GM21737 (cell line): ENCODE measurements around the gene CHFR.
"Not testable (repeated sequence)": the region's sequence is repeated elsewhere in the genome, so short reads cannot be mapped to it uniquely, and the experiment has no call there.

Source experiments
- ATAC-seq: cut with Tn5 transposase; IDR thresholded peaks from one replicate; pipeline ENCODE4 v1.9.1; 2021; ENCODE audit warnings: mild to moderate bottlenecking, moderate library complexity; ENCODE audit not compliant: unreplicated experiment

Gene CHFR, protein sequence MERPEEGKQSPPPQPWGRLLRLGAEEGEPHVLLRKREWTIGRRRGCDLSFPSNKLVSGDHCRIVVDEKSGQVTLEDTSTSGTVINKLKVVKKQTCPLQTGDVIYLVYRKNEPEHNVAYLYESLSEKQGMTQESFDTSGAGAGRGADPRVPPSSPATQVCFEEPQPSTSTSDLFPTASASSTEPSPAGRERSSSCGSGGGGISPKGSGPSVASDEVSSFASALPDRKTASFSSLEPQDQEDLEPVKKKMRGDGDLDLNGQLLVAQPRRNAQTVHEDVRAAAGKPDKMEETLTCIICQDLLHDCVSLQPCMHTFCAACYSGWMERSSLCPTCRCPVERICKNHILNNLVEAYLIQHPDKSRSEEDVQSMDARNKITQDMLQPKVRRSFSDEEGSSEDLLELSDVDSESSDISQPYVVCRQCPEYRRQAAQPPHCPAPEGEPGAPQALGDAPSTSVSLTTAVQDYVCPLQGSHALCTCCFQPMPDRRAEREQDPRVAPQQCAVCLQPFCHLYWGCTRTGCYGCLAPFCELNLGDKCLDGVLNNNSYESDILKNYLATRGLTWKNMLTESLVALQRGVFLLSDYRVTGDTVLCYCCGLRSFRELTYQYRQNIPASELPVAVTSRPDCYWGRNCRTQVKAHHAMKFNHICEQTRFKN

DNA sequence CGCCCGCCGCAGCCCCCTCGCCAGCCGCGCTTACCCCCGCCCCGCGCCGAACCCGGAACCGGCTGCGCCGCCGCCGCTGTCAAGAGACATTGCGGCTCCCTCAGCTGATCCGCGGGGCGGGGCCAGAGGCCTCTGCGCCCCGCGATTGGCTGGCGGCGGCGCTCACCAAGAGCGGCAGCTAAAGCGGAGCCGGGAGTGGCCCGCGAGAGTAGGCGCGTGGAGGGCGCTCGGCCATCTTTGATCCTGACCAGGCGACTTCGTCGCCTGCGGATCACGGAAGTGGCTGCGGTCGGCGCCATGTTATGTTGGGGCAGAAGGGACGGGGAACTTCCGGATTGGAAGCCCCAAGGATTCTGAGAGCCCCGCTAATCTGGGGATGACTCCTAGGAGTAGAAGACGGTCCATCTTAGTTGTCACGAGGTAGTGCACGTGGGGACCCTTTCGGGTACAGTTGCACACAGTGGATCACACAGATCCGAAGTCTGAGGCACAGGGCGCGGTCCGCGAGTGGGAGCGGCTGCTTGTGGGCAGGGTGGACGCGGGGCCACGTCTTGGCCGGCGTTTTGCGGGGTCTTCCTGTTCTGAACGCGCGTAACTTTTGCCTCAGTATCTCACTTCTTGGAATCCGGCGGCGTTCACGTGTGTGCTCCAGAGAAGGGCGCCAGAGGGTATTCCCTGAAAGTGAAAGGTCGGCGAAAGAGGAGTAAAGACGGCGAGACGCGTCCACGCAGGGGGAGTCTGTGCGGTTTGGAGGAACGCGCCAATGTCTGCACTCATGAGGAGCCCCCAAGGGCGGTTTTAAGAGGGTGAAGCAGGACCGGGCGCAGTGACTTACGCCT lies at the start of gene CHFR:
Gene CHFR (minus strand): TSS at position 93 of the 839 bp plus-strand sequence. CDS start 277 bp downstream, outside the sequence.
- peak; percentile 97 for ATAC-seq

DNA sequence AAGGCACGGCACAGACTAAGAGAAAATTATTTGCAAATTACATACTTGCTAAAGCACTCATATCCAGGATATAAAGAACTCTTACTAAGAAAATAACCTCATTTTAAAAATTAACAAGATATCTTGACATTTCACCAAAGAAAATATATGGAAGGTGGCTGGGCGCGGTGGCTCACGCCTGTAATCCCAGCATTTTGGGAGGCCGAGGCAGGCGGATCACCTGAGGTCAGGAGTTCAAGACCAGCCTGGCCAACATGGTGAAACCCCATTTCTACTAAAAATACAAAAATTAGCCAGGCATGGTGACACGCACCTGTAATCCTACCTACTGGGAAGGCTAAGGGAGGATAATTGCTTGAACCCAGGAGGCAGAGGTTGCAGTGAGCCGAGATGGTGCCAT lies 49.5 kb upstream of the CHFR start:
- not testable (repeated sequence) for ATAC-seq

DNA sequence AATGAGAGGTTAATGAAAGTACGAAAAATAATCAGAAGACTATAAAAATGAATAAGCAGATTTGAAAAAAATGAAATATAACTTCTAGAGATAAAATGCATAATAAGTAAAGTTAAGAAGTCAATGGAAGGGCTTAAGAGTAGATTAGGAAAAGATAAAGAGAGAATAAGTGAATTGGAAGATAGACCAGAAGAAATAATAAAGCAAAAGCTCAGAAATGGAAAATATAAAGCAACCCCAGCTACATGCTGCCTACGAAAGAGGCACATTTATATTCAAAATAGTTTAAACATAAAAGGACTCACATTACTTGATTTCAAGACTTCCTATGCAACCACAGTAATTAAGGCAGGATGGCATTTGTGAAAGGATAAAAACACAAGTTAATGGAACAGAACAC lies 48.8 kb upstream of the CHFR start:
- no peak for ATAC-seq

DNA sequence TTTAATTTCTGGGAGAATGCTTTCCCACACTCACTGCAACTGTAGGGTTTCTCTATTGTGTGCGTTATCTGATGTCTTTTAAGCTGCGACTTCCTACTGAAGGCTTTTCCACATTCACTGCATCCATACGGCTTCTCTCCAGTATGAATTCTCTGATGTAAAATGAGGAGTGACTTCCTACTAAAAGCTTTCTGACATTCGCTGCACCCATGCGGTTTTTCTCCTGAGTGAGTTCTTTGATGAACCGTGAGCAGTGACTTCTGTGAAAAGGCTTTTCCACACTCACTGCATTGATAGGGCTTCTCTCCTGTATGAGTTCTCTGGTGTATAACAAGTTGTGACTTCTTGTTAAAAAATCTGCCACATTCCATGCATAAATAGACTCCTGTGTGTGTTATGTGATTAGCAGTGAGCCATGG lies 39.0 kb upstream of the CHFR start:
- ATAC-seq = no peak

DNA sequence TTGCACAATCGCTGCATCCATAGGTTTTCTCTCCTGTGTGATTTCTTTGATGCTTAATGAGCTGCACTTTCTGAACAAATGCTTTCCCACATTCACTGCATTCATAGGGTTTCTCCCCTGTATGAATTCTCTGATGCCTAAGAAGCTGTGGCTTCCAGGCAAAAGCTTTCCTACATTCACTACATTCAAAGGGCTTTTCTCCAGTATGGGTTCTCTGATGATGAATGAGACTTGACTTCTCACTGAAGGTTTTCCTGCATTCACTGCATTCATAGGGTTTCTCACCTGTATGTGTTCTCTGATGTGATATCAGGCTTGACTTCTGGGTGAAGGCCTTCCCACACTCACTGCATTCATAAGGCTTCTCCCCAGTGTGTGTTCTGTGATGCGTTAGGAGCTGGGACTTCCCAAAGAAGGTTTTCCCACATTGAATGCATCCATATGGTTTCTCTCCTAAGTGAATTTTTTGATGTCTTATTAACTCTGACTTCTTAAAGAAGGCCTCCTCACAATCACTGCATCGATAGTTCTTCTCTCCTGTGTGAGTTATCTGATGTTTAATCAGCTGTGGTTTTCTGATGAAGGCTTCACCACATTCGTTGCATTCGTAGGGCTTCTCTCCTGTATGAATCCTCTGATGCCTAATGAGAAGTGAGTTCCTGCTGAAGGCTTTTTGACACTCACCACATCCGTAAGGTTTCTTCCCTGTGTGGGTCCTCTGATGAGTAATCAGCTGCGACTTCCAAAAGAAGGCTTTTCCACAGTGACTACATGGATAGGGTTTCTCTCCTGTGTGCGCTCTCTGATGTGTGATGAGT lies 38.4 kb upstream of the CHFR start:
- no peak for ATAC-seq

DNA sequence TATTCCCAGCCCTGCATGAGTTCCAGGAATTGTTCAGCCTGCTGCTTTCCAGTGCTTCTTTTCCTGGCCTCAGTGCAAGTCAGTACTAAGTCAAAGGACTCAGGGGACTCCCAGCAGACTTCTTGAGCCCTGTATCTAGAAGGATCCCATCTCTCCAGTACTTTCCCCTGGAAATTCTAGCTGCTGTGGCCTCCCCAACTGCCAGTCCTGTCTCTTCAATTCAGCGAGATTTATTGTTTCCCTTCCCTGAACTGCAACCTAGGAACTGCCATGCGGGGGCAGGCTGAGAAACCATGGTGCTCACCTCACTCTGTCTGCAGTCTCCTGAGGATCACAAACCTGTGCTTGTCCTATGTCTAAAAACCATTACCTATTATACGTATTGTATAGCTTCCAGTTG lies 37.0 kb upstream of the CHFR start:
- ATAC-seq = no peak

DNA sequence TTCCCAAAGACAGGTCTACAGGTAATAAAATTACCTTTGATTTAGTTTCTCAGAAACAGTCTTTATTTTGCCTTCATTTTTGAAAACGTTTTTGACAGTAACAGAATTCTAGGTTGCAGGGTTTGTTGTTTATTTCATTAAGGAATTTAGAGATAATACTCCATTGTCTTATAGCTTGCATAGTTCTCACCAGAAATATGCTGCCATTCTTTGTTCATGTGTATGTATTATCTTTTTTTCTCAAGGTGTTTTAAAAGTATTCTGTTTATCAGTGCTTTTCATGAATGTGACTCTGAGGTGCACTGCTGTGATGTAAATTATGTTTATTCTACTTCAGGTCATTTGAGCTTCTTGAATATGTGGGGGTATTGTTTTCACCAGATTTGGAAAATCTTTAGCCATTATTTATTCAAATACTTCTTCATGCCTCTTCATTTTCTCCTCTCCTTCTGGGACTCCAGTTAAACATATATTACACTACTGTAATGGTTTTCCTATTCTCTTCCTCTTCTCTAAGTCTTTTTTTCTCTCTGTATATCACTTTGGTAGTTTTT lies 36.0 kb upstream of the CHFR start:
- no peak for ATAC-seq

DNA sequence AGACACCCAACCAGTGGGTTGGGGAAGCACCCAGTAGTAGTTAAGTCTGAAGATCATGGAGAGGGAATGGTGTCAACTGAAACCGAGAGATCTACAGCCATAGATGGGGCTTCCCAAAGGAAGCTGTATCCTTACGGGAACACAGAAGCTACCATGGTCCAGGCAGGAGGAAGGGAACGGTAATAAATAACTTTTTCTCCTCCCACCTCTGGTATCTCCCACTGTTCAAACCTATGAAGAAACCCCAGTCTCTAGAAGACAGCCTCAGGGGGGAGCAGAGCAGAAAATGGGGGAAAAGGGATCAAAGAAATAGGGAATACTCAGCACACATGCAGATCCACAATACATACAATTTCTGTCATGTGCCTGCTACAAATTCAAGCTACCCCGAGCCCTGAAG lies 35.3 kb upstream of the CHFR start:
- ATAC-seq = no peak

DNA sequence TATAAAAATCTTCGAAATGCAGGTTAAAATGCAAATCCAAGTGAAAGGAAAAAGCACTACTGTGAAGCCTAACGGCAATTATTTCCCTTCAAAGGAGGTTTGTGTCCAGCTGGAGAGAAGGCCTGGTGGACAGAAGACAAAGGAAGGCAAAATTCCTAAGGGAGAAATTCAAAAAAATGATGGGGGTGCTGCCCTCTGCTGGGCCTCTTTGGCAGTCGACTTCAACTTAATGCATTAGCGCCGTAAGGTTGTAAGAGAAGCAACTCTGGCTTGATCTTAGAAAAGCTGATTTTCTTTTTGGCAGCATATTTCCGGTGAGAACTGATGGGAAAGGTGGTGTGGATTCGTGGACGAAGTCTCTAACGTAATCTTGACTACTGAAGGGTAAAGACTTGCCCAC lies 34.3 kb upstream of the CHFR start:
- ATAC-seq = no peak

DNA sequence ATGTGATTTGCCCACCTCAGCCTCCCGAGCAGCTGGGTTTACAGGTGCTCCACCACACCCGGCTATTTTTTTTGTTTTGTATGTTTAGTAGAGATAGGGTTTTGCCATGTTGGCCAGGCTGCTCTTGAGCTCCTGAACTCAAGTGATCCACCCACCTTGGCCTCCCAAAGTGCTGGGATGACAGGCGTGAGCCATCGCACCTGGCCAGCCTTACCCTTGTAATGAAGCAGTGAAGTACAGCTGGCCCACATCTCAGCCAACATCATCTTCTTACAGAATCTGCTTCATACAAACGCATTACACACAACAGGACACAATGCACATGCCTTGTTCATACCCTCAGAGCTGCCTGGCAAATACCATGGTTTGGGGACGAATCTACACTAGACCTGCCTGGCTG lies 31.3 kb upstream of the CHFR start:
- ATAC-seq = no peak

DNA sequence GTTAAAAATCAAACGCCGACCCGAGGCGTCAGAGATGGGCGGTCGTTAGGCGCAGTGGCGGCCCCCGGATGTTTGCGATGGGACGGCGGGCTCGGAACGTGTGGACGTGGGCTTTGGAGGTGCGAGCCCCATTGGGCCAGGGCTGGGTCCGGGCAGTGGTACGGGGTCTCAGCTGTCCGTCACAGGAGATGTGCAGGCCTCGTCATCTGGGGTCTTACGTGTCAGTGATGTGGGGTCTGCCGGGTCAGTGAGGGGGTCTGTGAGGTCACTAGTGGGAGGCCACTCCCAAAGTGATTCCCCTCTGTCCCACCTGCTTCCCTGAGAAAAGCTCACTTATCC lies 21.6 kb upstream of the CHFR start:
- no peak for ATAC-seq

DNA sequence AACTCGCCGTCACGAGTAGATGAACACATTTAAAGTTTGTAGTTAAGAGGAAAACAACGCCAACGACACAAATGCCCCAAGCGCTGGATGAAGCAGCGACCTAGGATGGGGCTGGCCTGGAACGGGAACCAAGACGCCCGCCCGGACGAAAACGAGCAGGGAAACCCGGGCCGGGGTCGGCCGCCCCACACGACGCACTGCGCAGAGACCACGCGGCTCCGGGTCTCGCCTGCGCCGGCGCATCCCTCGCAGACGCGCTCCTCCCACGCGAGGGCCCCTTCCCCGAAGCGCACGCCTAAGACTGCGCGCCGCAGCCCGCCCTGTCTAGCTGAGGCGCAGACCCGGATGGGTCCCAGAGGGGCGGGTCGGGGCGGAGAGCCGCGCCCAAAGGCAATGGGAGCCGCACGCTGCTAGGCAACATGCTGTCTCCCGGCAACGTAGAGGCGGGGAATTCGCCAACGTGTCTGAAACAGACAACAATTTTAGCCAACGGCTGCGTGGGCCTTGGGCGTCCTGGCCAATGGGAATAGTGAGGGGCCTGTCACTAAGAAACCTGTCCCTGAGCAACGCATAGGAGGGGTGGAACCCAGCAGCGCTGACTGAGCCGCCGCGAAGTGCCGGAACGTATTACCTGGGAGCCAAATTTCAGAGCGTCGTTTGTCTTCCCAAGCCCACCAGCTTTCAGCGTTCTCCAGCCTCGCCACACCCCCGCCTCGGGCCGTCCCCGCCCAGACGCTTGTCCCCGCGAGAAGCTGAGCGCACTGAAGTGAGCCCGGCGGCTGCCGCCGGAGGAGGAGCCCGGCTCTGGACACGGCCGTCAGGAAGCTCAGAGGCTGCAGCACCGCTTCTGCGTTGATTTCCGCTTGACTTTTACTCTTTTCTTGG lies 21.0 kb upstream of the CHFR start:
- peak; percentile 93 for ATAC-seq

DNA sequence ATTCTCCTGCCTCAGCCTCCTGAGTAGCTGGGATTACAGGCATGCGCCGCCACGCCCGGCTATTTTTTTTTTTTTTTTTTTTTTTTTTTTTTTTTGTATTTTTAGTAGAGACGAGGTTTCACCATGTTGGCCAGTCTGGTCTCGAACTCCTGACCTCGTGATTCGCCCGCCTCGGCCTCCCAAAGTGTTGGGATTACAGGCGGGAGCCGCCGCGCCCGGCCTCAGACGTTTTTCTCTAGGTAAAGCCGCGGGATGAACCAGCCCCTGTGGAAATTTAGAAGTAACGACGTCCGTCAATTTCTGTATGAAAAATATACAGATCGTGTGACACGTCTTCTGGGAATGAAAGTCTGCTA lies 20.4 kb upstream of the CHFR start:
- not testable (repeated sequence) for ATAC-seq

DNA sequence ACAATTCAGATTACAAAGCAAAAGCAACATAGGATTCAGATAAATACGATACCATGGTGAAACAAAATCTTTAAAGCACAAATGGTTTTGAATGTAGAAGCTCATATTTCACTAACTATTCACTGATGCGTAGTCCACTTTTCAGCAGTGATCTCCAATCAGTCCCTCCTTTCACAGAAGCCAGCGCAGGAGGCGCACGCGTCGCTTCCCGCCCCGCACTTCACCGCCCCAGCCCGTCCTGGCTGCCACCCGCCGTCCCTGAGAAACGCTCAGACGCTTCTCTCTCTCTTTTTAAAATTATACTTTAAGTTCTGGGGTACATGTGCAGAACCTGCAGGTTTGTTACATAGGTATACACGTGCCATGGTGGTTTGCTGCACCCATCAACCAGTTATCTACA lies 19.8 kb upstream of the CHFR start:
- no peak for ATAC-seq

DNA sequence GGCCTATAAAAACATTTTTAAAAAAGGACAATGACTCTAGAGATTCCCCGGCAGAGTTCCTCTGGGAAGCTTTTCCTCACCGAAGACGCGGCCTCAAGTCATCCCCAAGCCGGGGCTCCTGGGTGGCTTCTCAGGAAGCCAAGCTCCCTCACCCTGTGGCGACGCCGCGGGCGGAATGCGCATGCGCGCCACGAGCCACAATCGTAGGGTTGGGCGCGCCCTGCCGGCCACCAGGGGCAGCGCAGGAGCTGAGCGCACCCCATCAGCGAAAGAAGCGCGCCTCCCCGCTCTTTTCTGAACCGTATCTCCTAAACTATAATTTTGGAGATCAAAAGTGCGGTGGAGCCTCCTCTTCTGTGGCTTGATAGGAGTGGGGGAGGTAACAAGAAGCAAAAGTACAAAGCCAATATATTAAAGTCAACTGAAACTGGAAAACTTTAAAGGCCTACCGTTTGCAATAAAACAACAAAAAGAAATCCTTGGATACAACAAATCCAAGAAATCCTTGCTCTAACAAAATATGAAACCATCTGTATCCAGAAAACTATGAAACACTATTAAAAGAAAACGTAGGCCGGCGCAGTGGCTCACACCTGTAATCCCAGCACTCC lies 17.4 kb upstream of the CHFR start:
- no peak for ATAC-seq

DNA sequence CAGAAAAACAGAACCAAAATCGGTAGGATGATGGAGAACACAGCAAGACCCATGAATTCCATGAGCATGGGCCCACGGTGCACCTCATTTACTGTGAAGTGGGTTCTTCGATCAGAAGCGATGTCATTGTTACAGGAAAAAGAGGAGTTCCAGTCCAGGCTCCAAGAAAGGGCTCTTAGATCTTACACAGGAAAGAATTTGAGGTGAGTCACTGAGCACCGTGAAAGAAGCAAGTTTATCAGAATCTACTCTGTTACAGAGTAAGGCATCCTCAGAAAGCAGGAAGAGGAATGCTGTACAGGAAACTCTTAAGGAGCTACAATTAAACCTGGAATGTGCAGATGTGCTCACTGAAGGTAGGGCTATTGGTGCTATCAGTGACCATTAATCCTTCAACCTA lies 11.6 kb upstream of the CHFR start:
- no peak for ATAC-seq

DNA sequence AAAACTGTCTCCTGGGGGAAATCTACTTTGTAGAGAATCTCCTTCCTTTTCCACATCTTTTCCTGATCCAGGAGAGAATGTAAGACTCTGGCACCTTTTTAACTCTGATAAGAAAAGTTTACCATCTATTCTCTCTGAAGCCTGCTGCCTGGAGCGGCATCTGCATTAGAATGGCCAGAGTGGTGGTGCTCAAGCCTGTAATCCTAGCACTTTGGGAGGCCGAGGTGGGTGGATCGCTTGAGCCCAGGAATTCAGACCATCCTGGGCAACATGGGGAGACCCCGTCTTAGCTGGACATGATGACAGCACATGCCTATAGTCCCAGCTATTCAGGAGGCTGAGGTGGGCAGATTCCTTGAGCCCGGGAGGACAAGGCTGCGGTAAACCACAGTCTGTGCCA lies 1.4 kb upstream of the CHFR start:
- no peak for ATAC-seq

DNA sequence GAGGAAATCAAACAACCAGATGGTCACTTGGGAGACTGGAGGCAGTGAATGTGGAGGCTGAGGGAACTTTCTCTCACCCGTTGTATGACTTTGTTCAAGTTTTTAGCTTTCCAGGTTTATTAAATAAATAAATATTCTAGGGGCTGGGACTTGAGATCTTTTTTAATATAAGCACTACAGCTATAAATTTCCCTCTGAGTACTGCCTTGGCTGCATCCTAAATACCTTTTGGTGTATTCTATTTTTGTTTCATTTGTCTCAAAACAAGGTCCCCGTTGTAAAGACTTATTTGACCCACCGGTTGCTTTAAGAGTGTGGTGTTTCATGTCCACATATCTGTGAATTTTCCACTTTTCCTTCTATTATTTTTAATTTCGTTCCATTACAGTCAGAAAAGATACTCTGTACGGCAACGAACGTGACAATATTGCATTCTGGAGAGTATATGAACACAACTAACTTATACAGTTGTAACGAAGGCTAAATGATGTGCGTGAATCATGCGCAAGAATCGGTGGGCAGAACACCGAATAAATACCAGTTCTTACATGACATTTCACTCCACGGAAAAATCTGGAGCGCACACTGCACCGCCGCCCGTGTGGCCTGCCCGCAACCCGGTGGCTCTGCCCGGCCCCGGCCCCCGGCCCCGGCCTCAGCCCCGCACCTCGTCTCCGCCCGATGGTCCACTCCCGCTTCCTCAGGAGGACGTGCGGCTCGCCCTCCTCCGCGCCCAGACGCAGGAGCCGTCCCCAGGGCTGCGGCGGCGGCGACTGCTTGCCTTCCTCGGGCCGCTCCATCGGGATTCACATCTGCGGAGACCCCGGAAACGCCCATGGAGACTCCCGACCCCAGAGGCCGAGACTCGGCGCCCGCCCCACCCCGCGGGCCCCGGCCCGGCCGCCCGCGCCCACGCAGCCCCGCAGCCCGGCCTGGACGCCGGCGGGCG lies 602 bp downstream of the CHFR start:
- peak; percentile 25 for ATAC-seq
